SK-N-SH (cell line): ENCODE measurements around the gene C6orf118. TPM values are rescaled to one million over a fixed set of nuclear protein-coding genes. Genes with fewer than 3 reads are reported as not detected.

Experiments used
- CTCF ChIA-PET: fragments of 300-600, 350-600 bp; formaldehyde crosslinking; extraction: SDS; loops from one replicate; lab custom pipeline; 2021; lab: Yijun Ruan, JAX
- POLR2A ChIA-PET: fragments of 350-600 bp; sonication (Branson Sonifier 250); formaldehyde crosslinking; extraction: SDS; loops from one replicate; lab custom pipeline; 2020; ENCODE audit warnings: antibody characterized with exemption, inconsistent platforms; lab: Yijun Ruan, JAX
- DNase-seq: peaks from one replicate; pipeline ENCODE4 v3.0.0; 2012
- H2AFZ ChIP-seq: fragments of 200-600 bp; sonication (generic); 2 replicates; pipeline ENCODE4 v1.8.1; 2016; ENCODE audit warnings: antibody characterized with exemption, mild to moderate bottlenecking, low read depth
- H3F3A ChIP-seq: fragments of 200-600 bp; sonication (generic); replicated peaks from 2 replicates; pipeline ENCODE3; 2016; ENCODE audit warnings: antibody characterized with exemption, mild to moderate bottlenecking; ENCODE audit not compliant: insufficient read depth
- H3K27ac ChIP-seq, 2 experiments: fragments of 200-500 bp in 1 of 2; fragments of 200-600 bp in 1 of 2; sonication (Bioruptor generic) in 1 of 2; sonication (generic), shearing (Covaris generic) in 1 of 2; 2 replicates each; pipeline versions ENCODE4 v1.5.1 to v1.6.1; 2014 to 2016; ENCODE audit warnings: low read depth in 2 of 2, inconsistent platforms in 1 of 2, low read length in 1 of 2, mild to moderate bottlenecking in 1 of 2, mixed read lengths in 1 of 2
- H3K27me3 ChIP-seq: fragments of 200-600 bp; sonication (generic), shearing (Covaris generic); 2 replicates; pipeline ENCODE4 v1.6.1; 2016; ENCODE audit warnings: mixed run types; ENCODE audit not compliant: insufficient read depth
- H3K36me3 ChIP-seq, 2 experiments: fragments of 200-500 bp in 1 of 2; fragments of 200-600 bp in 1 of 2; sonication (Bioruptor generic) in 1 of 2; sonication (generic) in 1 of 2; replicated peaks in 1 of 2; 2 replicates each; pipeline versions ENCODE3 to v1.5.1; 2014 to 2016; ENCODE audit warnings: low read length in 1 of 2, mild to moderate bottlenecking in 1 of 2; ENCODE audit not compliant: insufficient read depth in 2 of 2, control insufficient read depth in 1 of 2
- H3K4me1 ChIP-seq, 2 experiments: fragments of 200-500 bp in 1 of 2; fragments of 200-600 bp in 1 of 2; sonication (Bioruptor generic) in 1 of 2; sonication (generic), shearing (Covaris generic) in 1 of 2; 2 replicates each; pipeline versions ENCODE4 v1.5.1 to v1.6.1; 2014 to 2016; ENCODE audit warnings: low read depth in 1 of 2, low read length in 1 of 2, mixed run types in 1 of 2; ENCODE audit not compliant: insufficient read depth in 2 of 2, control insufficient read depth in 1 of 2
- H3K4me2 ChIP-seq: fragments of 200-600 bp; sonication (generic), shearing (Covaris generic); 2 replicates; pipeline ENCODE4 v1.6.1; 2017; ENCODE audit warnings: mixed run types
- H3K4me3 ChIP-seq, 2 experiments: fragments of 200-500 bp in 1 of 2; fragments of 200-600 bp in 1 of 2; sonication (Bioruptor generic) in 1 of 2; sonication (generic), shearing (Covaris generic) in 1 of 2; 2 replicates each; pipeline versions ENCODE4 v1.5.1 to v1.8.1; 2014 to 2016; ENCODE audit warnings: low read depth in 2 of 2, inconsistent platforms in 1 of 2, low read length in 1 of 2, mild to moderate bottlenecking in 1 of 2, mixed read lengths in 1 of 2, moderate library complexity in 1 of 2
- H3K79me2 ChIP-seq: fragments of 200-600 bp; sonication (generic); 2 replicates; pipeline ENCODE4 v1.8.1; 2017; ENCODE audit warnings: mild to moderate bottlenecking; ENCODE audit not compliant: insufficient read depth
- H3K9ac ChIP-seq: fragments of 200-600 bp; sonication (generic); 2 replicates; pipeline ENCODE4 v1.6.1; 2017; ENCODE audit warnings: mixed run types
- H3K9me2 ChIP-seq: fragments of 200-600 bp; sonication (generic); 2 replicates; pipeline ENCODE4 v1.6.1; 2017; ENCODE audit warnings: mixed run types
- H3K9me3 ChIP-seq: fragments of 200-600 bp; sonication (generic); 2 replicates; pipeline ENCODE4 v1.6.1; 2017; ENCODE audit warnings: mixed run types, mild to moderate bottlenecking, moderate library complexity
- H4K20me1 ChIP-seq: fragments of 200-600 bp; sonication (generic); 2 replicates; pipeline ENCODE4 v1.6.1; 2017; ENCODE audit warnings: mild to moderate bottlenecking, mixed run types; ENCODE audit not compliant: insufficient read depth
- FOXJ3 ChIP-seq: sonication (generic); formaldehyde crosslinking; IDR thresholded peaks from 2 replicates; pipeline ENCODE4 v1.5.1; 2020; ENCODE audit warnings: mild to moderate bottlenecking, missing genetic modification reagents
- GATA2 ChIP-seq: sonication (generic); formaldehyde crosslinking; IDR thresholded peaks from 2 replicates; pipeline ENCODE4 v1.5.0; 2020; ENCODE audit warnings: mild to moderate bottlenecking, missing genetic modification reagents
- JUND ChIP-seq: IDR thresholded peaks from 2 replicates; pipeline ENCODE4 v1.4.0; 2012
- MEF2A ChIP-seq: IDR thresholded peaks from 2 replicates; pipeline ENCODE4 v1.4.0; 2012; ENCODE audit warnings: low read depth, borderline replicate concordance
- NFIC ChIP-seq: IDR thresholded peaks from 2 replicates; pipeline ENCODE4 v1.4.0; 2012; ENCODE audit warnings: borderline replicate concordance
- NRF1 ChIP-seq: IDR thresholded peaks from 2 replicates; pipeline ENCODE4 v1.6.1; 2012; ENCODE audit warnings: low read depth, mild to moderate bottlenecking, low read length
- POLR2AphosphoS5 ChIP-seq: IDR thresholded peaks from 2 replicates; pipeline ENCODE4 v1.6.1; 2012; ENCODE audit warnings: low read depth, low read length
- RAD21 ChIP-seq: IDR thresholded peaks from 2 replicates; pipeline ENCODE4 v1.6.1; 2012; ENCODE audit warnings: mild to moderate bottlenecking, low read length
- RCOR1 ChIP-seq: fragments of 150-350 bp; IDR thresholded peaks from 2 replicates; pipeline ENCODE4 v1.6.1; 2017; ENCODE audit warnings: antibody characterized with exemption, low read length
- RFX5 ChIP-seq: IDR thresholded peaks from 2 replicates; pipeline ENCODE4 v1.6.1; 2012; ENCODE audit warnings: mild to moderate bottlenecking, improper control_type of control experiment, low read length
- SMC3 ChIP-seq: IDR thresholded peaks from 2 replicates; pipeline ENCODE4 v1.6.1; 2012; ENCODE audit warnings: low read depth, low read length, improper control_type of control experiment
- TAF1 ChIP-seq: IDR thresholded peaks from 2 replicates; pipeline ENCODE4 v1.6.1; 2012; ENCODE audit warnings: low read depth, mild to moderate bottlenecking, low read length, moderate library complexity, borderline replicate concordance
- WGBS: methylation state at CpG from one replicate; pipeline ENCODE4 v1.1.6; 2017; ENCODE audit warnings: low lambda C conversion rate; 5-methylcytosine and 5-hydroxymethylcytosine counted together
- polyA plus RNA-seq, 3 experiments: library from polyadenylated mRNA; depleted of rRNA; stranded (reverse); fragments of >200 nt; gene quantifications; 2 replicates each; pipeline ENCODE4 v1.2.3, GENCODE V29; 2012
- TF ChIP-seq, protein P1 (sequence below): fragments of 150-350 bp; IDR thresholded peaks from 2 replicates; pipeline ENCODE4 v1.6.1; 2016; ENCODE audit warnings: mild to moderate bottlenecking, low read depth, low read length
- TF ChIP-seq, protein P2 (sequence below): fragments of 200-600 bp; sonication (generic); IDR thresholded peaks from 2 replicates; pipeline ENCODE4 v1.6.1; 2017; ENCODE audit warnings: antibody characterized with exemption, mild to moderate bottlenecking, moderate library complexity
- TF ChIP-seq, protein P3 (sequence below): IDR thresholded peaks from 2 replicates; pipeline ENCODE4 v1.6.1; 2012; ENCODE audit warnings: mild to moderate bottlenecking, low read depth, low read length, moderate library complexity

C6orf118 gene
- polyA plus RNA-seq, 1 of the 3 experiments (the other 2 are of a cell fraction): not detected

DNA sequence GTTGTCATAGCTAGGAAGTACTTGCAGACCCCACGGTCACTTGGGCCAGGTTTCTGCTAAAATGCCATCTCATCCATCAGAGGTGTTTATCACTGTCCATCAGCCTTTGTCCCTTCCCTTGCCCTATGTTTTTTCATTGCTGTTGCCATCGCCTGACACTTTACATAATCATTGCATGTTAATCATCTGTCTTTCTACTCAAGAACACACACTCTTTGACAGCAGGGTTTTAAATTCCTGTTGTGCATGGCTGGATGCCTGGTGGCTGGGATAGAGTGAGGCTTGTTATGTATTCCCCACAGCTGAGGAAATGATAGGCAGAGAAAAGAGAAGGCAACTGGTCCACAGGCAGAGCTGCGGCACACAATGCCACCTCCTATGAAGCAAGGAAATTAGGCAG is 11.7 kb upstream of the C6orf118 start:
- TF ChIP-seq FOXJ3: no peak
- TF ChIP-seq, all 33 proteins: peak for 0
- no peaks in the 10 kb centered on the region for H3K4me1 ChIP-seq
- no peak overlapping the region for H3K4me3 ChIP-seq
- no peaks in the 10 kb centered on the region for H3K9me3 ChIP-seq
- H3F3A ChIP-seq: no peaks in the 10 kb centered on the region
- no peak overlapping the region for H2AFZ ChIP-seq
- H3K9me2 ChIP-seq: no peaks in the 10 kb centered on the region
- ChIA-PET POLR2A (no interaction called here), CTCF (no interaction called here)
- H3K27ac ChIP-seq: no peak overlapping the region
- no peak overlapping the region for H3K9ac ChIP-seq
- H3K4me2 ChIP-seq: no peak overlapping the region
- H3K27me3 ChIP-seq: no peaks in the 10 kb centered on the region
- 20% methylated on average over 3 of the region's 3 CpGs for WGBS
- H4K20me1 ChIP-seq: no peaks in the 10 kb centered on the region
- no peak for DNase-seq
- H3K36me3 ChIP-seq: no peaks in the 10 kb centered on the region
- no peaks in the 10 kb centered on the region for H3K79me2 ChIP-seq

DNA sequence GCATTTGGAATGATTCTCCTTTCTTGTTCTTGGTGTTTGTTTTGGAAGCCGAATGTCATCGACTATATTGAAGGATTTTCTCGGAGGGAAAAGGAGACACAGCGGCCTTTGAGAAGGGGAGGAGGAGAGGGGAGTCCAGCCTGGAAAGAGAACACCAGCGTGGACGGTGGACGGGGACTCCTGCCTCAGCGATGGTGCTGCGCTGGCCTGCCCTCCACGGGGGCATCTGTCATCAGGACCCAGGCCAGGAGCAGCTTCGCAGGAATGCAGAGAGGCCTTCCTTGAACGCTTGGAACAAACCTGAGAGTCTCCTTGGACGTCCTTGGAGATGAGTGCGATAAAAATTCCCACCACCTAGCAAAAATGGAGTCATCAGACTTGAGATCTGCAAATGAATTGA is 8.3 kb upstream of the C6orf118 start:
- H3K9me2 ChIP-seq: no peaks in the 10 kb centered on the region
- no peak for DNase-seq
- H3K4me2 ChIP-seq: no peak overlapping the region
- H3K9ac ChIP-seq: no peak overlapping the region
- H3K27me3 ChIP-seq: no peaks in the 10 kb centered on the region
- no peaks in the 10 kb centered on the region for H4K20me1 ChIP-seq
- no peaks in the 10 kb centered on the region for H3K79me2 ChIP-seq
- H3K4me3 ChIP-seq: no peak overlapping the region
- WGBS: 34% methylated on average over 3 of the region's 14 CpGs
- H3K27ac ChIP-seq: no peak overlapping the region
- no peaks in the 10 kb centered on the region for H3K9me3 ChIP-seq
- TF ChIP-seq, protein P1, sequence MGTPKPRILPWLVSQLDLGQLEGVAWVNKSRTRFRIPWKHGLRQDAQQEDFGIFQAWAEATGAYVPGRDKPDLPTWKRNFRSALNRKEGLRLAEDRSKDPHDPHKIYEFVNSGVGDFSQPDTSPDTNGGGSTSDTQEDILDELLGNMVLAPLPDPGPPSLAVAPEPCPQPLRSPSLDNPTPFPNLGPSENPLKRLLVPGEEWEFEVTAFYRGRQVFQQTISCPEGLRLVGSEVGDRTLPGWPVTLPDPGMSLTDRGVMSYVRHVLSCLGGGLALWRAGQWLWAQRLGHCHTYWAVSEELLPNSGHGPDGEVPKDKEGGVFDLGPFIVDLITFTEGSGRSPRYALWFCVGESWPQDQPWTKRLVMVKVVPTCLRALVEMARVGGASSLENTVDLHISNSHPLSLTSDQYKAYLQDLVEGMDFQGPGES: no peak
- H3K36me3 ChIP-seq: no peaks in the 10 kb centered on the region
- CTCF ChIA-PET: no interaction called here
- H3K4me1 ChIP-seq: no peaks in the 10 kb centered on the region
- POLR2A ChIA-PET: no interaction called here
- H2AFZ ChIP-seq: no peak overlapping the region
- H3F3A ChIP-seq: no peaks in the 10 kb centered on the region

DNA sequence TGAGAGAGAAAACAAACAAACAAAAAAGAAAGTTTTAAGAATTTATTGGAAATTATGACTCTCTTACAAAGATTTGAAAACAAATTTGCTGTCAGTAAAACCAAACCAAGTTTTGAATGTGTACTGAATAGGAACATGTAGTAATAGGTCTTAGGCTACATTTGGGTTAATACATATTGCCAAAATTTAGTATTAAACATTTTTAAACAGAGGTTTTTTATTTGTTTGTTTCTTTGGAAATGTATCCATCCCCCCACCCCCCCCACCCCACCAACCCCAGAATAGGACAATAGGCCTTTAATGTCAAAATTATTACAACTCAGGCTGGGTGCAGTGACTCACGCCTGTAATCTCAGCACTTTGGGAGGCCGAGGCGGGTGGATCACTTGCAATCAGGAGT is 2.5 kb downstream of the C6orf118 start:
- no peak overlapping the region for H3K27ac ChIP-seq
- no peaks in the 10 kb centered on the region for H4K20me1 ChIP-seq
- WGBS: 57% methylated on average over 3 of the region's 3 CpGs
- no peaks in the 10 kb centered on the region for H3K79me2 ChIP-seq
- no peaks in the 10 kb centered on the region for H3K9me2 ChIP-seq
- H3K27me3 ChIP-seq: no peaks in the 10 kb centered on the region
- H3K9me3 ChIP-seq: no peaks in the 10 kb centered on the region
- CTCF ChIA-PET: no interaction called here
- no peak for DNase-seq
- no peak overlapping the region for H3K4me2 ChIP-seq
- H3K9ac ChIP-seq: no peak overlapping the region
- no peaks in the 10 kb centered on the region; a peak in 1 of 4 replicates for H3K4me1 ChIP-seq
- no peaks in the 10 kb centered on the region for H3F3A ChIP-seq
- POLR2A ChIA-PET: no interaction called here
- no peaks in the 10 kb centered on the region for H3K36me3 ChIP-seq
- H2AFZ ChIP-seq: no peak overlapping the region
- H3K4me3 ChIP-seq: no peak overlapping the region
- TF ChIP-seq JUND: no peak
- TF ChIP-seq, protein P1: no peak
- TF ChIP-seq RAD21: no peak
- no peak for TF ChIP-seq RFX5
- no peak for TF ChIP-seq NRF1
- no peak for TF ChIP-seq TAF1
- no peak for TF ChIP-seq MEF2A
- TF ChIP-seq, protein P2, sequence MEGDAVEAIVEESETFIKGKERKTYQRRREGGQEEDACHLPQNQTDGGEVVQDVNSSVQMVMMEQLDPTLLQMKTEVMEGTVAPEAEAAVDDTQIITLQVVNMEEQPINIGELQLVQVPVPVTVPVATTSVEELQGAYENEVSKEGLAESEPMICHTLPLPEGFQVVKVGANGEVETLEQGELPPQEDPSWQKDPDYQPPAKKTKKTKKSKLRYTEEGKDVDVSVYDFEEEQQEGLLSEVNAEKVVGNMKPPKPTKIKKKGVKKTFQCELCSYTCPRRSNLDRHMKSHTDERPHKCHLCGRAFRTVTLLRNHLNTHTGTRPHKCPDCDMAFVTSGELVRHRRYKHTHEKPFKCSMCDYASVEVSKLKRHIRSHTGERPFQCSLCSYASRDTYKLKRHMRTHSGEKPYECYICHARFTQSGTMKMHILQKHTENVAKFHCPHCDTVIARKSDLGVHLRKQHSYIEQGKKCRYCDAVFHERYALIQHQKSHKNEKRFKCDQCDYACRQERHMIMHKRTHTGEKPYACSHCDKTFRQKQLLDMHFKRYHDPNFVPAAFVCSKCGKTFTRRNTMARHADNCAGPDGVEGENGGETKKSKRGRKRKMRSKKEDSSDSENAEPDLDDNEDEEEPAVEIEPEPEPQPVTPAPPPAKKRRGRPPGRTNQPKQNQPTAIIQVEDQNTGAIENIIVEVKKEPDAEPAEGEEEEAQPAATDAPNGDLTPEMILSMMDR: no peak
- no peak for TF ChIP-seq FOXJ3
- TF ChIP-seq, protein P3, sequence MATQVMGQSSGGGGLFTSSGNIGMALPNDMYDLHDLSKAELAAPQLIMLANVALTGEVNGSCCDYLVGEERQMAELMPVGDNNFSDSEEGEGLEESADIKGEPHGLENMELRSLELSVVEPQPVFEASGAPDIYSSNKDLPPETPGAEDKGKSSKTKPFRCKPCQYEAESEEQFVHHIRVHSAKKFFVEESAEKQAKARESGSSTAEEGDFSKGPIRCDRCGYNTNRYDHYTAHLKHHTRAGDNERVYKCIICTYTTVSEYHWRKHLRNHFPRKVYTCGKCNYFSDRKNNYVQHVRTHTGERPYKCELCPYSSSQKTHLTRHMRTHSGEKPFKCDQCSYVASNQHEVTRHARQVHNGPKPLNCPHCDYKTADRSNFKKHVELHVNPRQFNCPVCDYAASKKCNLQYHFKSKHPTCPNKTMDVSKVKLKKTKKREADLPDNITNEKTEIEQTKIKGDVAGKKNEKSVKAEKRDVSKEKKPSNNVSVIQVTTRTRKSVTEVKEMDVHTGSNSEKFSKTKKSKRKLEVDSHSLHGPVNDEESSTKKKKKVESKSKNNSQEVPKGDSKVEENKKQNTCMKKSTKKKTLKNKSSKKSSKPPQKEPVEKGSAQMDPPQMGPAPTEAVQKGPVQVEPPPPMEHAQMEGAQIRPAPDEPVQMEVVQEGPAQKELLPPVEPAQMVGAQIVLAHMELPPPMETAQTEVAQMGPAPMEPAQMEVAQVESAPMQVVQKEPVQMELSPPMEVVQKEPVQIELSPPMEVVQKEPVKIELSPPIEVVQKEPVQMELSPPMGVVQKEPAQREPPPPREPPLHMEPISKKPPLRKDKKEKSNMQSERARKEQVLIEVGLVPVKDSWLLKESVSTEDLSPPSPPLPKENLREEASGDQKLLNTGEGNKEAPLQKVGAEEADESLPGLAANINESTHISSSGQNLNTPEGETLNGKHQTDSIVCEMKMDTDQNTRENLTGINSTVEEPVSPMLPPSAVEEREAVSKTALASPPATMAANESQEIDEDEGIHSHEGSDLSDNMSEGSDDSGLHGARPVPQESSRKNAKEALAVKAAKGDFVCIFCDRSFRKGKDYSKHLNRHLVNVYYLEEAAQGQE: no peak
- no peak for TF ChIP-seq POLR2AphosphoS5
- no peak for TF ChIP-seq SMC3
- no peak for TF ChIP-seq RCOR1
- TF ChIP-seq NFIC: no peak
- no peak for TF ChIP-seq GATA2 (CRISPR knock-in tag)
